GM19467 (cell line): ENCODE measurements around the gene RPUSD4.
A peak's percentile ranks its signal among the peaks of the same experiment; 100 is the strongest.

Source experiments
- ATAC-seq: cut with Tn5 transposase; IDR thresholded peaks from one replicate; pipeline ENCODE4 v1.9.1; 2021; ENCODE audit warnings: mild to moderate bottlenecking, moderate library complexity; ENCODE audit not compliant: unreplicated experiment

The RPUSD4 gene

GRCh38 chr11:126185259-126186024, 26.0 kb downstream of the RPUSD4 start:
- ATAC-seq = no peak

GRCh38 chr11:126182787-126183445, 28.5 kb downstream of the RPUSD4 start:
- ATAC-seq = no peak

DNA sequence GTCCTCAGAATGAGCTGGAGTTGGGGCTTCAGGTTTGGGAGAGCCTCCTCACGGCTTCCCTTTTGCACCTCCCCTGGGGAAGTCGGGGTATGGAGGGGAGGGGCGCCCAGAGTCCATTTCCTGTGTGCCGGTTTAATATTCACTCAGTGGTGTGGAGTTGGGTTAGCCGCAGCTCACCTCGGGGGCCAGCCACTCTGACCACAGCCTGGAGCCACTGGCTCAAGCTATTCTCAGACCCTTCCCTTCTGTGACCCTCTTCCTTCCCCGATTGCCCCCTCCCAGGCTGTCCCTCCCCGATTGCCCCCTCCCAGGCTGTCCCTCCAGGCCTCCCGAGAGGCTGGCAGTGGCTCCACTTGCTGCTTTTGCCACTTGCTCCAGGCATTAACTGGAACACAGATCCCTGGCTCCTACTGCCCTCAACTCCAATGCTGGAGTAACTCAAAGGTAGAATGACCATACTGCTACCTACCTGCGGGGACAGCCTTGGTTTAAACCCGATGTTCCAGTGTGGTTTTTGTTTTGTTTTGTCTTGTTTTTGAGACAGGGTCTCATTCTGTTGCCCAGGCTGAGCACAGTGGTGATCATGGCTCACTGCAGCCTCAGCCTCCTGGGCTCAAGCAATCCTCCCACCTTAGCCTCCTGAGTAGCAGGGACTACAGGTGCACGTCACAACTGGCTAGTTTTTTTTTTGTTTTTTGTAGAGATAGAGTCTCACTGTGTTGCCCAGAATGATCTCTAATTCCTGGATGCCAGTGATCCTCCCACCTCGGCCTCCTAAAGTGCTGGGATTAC, 29.3 kb downstream of the RPUSD4 start:
- peak; percentile 48 for ATAC-seq

DNA sequence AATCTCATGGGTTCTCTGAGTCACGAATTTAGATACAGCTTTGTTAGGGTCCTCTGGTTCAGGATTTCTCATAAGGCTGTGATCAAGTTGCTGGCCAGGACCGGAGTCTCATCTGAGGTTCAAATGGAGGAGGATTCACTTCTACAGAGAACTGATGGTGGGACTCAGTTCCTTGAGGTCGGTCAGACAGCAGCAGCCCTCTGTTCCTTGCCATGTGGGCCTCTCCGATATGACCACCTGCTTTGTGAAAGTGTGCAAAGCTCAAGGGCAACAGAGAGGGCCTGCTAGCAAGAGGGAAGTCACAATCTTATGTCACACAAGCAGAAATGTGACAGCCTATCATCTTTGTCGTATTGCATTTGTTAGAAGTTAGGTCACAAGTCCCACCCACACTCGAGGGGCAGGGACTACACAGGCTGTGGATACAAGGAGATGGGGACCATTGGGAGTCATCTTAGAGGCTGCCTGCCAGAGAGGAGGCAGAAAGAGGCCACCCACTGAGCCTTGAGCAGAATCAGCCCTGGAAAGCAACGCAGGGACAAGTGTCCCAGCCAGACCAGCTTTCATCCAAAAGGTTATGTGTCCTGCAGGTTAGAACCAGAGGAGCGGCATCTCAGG, 34.5 kb downstream of the RPUSD4 start:
- no peak for ATAC-seq

DNA sequence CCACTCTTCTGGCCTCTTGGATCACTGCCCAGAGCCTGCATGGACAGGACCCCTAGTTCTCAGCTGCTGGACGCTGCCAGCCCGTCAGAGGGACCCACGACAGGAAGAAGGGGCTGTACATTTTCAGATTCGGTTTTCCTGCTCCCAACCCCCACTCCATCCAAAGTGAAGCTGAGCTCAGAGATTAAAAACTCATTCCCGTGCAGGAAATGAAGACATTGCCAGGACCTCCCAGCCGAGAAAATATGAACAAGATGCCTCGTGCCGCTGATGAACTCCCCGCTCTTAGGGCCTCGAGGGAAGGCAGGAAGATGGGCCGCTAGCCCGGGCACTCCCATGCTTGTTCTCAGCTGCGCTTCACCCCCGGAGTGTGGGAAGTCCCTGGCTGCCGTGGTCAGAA, 36.1 kb downstream of the RPUSD4 start:
- ATAC-seq = no peak

DNA sequence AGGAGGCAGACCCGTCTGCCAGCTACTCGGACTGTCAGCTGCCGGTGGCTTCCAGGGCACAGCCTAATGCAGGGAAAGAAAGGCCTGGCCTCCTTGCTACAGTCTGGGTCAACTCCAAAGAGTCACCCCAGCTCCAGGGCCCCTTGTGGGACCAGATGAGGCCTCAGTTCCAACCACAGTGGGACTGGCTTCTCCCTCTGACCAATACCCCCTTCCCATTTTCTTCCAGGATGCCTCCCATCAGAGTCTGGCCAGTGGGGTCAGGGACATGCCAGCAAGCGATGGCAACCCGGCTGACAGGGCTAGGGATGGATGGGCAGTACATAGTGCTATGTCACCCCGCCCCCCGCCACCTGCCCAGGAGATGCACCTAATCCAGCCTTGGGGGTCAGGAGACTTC, 36.6 kb downstream of the RPUSD4 start:
- ATAC-seq = no peak

- no peak for ATAC-seq
These were observed 38.2 kb downstream of the RPUSD4 start for GRCh38 chr11:126173257-126173656.

DNA sequence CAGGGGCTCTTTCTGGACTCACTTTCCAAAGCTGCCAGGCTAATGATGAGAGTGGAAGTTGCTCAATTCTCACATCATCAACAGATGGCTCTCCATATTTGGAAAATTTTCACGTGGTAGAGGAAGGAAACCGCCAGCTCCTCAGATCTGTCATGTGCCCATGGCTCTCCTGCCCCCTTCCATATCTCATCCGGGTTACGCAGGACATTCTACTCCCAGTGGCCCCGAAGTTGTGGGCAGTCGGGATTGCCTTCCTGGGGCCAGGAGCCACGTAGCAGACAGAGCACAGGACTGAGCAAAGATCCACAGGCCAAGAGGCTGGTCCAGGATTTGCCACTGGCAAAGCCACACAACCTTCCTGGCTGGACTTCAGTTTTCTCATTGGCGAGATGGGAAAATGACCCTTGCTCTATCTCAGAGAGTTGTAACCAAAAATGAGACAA, 38.8 kb downstream of the RPUSD4 start:
- no peak for ATAC-seq

DNA sequence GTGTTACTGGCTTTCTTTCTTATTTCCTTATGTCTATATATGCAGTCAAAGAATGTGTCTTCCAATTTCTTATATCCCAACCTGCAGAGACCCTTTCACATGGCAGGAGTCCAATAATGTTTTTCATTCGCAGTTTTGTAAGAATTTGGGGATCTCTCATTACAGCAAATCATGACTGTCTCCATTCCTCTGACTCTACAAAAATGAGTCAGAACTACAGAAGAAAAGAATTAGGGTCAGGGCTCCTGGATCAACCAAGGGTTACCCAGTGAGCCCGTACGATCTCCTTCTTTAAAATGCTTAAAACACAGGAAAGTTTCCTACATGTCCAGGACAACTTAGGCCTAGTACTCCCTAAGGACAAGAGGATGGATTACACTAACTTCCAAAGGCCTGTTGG, 42.2 kb downstream of the RPUSD4 start:
- ATAC-seq = no peak

DNA sequence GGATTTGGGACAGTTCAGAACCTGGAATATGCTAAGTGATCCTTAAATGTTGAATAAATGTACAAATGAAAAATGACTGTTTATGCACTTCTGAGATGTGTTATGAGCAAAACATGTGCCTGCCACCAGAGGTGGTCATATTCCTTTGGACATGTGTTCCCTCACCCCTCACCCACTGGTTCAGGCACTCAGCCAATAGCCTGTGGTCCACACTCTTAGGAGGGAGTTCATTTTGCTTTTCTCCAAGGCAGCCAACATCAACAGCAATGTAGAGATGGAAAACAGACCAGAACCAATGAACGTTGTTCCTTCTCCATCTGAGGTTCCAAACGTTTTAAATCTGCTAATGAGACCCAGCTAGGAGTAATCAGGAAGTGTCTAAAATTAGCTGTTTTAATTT, 44.0 kb downstream of the RPUSD4 start:
- ATAC-seq = no peak

GRCh38 chr11:126166413-126166812, 45.0 kb downstream of the RPUSD4 start:
- no peak for ATAC-seq

DNA sequence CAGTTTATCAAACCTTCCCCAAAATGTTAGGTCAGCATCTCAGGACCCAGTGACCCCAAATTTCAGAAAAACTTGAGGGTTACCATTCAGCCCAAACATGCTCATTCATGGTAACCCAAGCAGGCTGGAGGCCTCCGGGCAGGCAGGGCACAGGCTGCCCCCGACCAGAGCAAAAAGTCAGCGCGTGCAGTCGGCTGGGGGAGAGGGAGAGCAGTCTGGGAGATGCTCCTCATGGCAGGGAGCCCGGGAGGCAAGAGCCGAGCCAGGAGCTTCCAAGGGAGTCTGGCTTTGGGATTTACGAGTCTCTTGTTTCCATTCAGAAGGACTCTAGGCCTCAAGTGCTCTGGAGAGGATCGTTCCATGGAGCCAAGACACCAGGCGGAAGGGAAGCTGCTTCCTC, 45.7 kb downstream of the RPUSD4 start:
- ATAC-seq = no peak

DNA sequence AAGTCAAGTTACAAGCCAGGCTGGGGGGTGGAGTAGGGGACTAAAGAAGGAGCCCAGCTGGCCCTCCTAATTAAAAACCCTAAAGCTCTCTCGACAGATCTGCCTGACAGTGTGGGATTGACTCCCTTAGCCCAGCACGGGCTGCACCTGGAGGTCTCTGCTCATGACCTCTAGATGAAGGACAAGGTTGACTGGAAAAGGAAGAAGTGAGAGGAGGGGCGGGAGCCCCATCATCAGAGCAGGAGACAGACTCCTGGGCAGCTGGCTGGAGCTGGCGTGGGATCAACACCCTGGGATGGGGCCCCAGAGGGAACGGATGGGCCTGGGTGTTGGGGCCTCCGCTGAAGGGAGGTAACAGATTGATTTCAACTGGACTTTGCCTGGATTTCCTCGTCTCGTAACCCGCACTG, 46.1 kb downstream of the RPUSD4 start:
- no peak for ATAC-seq

DNA sequence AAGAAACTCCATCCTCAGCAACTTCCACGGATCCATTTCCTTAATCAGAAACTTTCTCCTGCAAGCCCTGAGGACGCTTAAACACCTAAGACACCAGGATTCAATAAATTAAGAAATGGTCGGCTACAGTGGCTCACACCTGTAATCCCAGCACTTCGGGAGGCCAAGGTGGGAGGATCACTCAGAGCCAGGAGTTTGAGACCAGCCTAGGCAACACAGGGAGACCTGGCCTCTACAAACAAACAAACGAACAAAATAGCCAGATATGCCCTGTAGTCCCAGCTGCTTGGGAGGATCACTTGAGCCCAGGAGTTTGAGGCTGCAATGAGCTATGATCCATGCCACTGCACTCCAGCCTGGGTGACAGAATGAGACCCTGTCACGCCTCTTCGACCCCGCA, 46.7 kb downstream of the RPUSD4 start:
- ATAC-seq = no peak

DNA sequence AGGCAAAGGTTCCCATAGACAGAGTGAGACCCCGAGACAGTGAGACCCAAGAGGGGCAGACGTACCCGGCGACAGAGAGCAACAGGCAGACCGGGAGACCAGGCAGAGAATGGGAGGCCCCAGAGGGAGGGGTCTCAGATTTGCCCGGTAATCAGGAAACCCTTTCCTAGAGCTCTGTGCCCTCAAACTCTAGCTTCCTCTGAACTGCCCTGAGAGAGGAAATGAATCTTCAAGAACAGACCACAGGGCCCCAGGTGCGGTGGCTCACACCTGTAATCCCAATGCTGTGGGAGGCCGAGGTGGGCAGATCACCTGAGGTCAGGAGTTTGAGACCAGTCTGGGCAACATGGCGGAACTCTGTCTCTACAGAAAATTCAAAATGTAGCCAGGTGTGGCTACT, 47.7 kb downstream of the RPUSD4 start:
- no peak for ATAC-seq

DNA sequence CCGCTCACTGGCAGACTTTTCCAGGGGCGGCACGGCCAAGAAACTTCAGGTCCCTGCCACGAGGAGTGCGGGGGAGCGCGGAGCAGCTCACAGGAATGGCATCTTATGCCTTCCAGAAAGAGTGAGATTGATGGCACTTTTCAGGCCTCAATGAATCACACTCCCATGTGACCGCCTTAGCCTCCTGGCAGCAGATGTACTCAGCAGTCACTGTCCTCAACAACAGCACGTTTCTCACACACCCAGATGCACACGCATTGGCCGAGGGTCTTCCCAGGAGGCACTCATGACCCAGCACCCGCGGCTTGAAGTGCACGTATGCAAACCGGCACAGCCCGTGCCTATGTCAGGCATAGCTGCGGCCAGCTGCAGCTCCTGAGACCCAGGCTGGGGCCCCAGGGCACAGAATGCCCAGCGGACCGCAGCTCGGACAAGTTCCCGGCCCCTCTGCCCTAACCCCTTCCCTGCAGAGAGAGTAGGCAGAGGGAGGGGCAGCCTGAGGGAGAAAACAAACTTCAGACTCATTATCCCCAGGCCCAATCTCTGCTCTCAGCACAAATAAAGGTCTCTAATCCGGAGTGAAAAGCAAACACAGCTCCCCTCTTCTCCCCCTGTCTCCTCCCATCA, 48.3 kb downstream of the RPUSD4 start:
- ATAC-seq = no peak

DNA sequence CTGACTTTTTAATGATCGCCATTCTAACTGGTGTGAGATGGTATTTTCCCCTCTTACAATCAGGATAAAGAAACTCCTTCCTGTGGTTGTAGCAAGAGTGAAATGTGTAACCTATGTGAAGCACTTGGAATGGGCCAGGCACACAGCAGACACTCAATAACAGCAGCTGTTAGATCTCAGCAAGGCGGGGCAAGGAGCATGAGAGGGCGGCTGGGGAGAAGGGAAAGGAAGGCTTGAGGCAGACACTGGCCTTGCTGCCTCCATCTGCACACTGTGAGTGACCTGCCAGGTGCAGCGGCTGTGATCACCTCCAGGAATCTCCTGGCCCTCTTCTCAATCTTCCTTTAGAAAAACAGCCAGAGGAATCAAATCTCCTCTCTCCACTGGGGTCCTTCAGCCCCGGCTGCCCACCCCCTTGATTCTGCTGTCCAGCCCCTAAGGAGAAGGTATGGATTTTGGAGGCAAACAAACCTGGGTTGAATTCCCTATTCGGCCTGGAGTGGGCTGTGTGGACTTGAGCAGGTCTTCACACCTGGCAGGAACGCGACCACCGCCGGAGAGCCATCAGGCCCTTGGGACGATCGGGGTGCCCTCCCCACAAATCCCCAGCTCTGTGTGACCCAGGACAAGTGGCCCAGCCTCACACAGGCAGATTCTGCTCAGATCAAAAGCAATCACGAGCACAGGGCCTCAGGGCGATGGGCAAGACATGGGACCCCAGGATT, 49.0 kb downstream of the RPUSD4 start:
- no peak for ATAC-seq

DNA sequence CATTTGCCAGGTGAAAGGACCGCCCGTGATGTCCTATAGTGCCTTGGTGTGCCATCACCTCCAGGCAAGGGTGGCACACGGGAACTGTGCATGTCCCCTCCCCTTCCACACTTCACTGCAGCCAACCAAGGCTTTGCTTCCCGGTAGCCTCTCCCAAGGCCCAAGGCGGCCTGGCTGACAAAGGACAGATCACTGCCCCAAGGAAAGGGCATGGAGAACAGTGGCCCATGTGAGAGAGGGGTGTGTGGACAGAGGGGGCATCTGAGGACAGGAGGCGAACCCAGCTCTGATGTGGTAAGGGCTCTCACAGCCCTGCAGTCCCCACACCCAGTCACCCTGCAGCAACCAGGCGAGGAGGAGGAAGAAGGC, 50.4 kb downstream of the RPUSD4 start:
- no peak for ATAC-seq

GRCh38 chr11:126160345-126161022, 51.0 kb downstream of the RPUSD4 start:
- no peak for ATAC-seq
